Left lung (tissue), 10 donors: ENCODE results near the gene NRXN2. TPM values are rescaled to one million over a fixed set of nuclear protein-coding genes. Genes with fewer than 3 reads are reported as not detected.

Experiments
- ATAC-seq: fragments of 200-7000 bp; cut with Tn5 transposase; one replicate; pipeline ENCODE4 v1.9.1; 2020; ENCODE audit warnings: moderate library complexity
- DNase-seq, 4 donors: peaks; one replicate each; pipeline ENCODE4 v3.0.0-alpha.2; 2013 to 2020
- H3K27ac ChIP-seq, 2 donors: fragments of 200-600 bp; sonication (generic) in 1 of 2; one replicate each; pipeline versions ENCODE4 v1.5.0 to v1.8.0; 2020 to 2021
- H3K27me3 ChIP-seq, 2 donors: fragments of 200-600 bp; sonication (generic) in 1 of 2; one replicate each; pipeline versions ENCODE4 v1.5.0 to v1.8.0; 2020 to 2021
- H3K36me3 ChIP-seq, 2 donors: fragments of 200-600 bp; sonication (generic) in 1 of 2; one replicate each; pipeline versions ENCODE4 v1.5.0 to v1.8.0; 2020 to 2021
- H3K4me1 ChIP-seq, 2 donors: fragments of 200-600 bp; one replicate each; pipeline ENCODE4 v1.8.0; 2021
- H3K4me3 ChIP-seq, 2 donors: fragments of 200-600 bp; sonication (generic) in 1 of 2; one replicate each; pipeline versions ENCODE4 v1.5.0 to v1.8.0; 2020 to 2021; ENCODE audit warnings: mild to moderate bottlenecking in 1 of 2
- H3K9me3 ChIP-seq, 2 donors: fragments of 200-600 bp; sonication (generic) in 1 of 2; one replicate each; pipeline versions ENCODE4 v1.5.0 to v1.8.0; 2020 to 2021
- intact Hi-C, 2 donors: fragments of 100-400 bp; cut with DNase I; formaldehyde crosslinking; loops; one replicate each; pipeline versions ENCODE4 v1.11.2 to v1.14.2; 2022
- polyA plus RNA-seq, 6 donors: library from polyadenylated mRNA; unstranded; fragments of 120-200 nt; gene quantifications; one replicate each; pipeline ENCODE4 v1.2.1, GENCODE V29; 2013; ENCODE audit not compliant: insufficient read length in 6 of 6
- total RNA-seq, 2 donors: library from RNA; stranded (reverse); fragmentation: NEBNext Ultra II Directional; extraction: Animal tissue kit (Norgen Biotek cat#: 25700); gene quantifications; one replicate each; pipeline ENCODE4 v1.2.1, GENCODE V29; 2021
- TF ChIP-seq, protein P1 (sequence below), 2 donors: fragments of 200-600 bp; sonication (generic) in 1 of 2; IDR thresholded peaks; one replicate each; pipeline versions ENCODE4 v1.5.0 to v1.8.0; 2021; ENCODE audit warnings: antibody characterized with exemption in 2 of 2
- donor health status: DM: no; HTN: yes; CAD: no.
- donor health status: DM: no; HTN: no; CAD: no.

The NRXN2 gene
- total and polyA plus RNA-seq, 8 donors, result 3.5 to 15.0 (median 10.4) TPM

DNA sequence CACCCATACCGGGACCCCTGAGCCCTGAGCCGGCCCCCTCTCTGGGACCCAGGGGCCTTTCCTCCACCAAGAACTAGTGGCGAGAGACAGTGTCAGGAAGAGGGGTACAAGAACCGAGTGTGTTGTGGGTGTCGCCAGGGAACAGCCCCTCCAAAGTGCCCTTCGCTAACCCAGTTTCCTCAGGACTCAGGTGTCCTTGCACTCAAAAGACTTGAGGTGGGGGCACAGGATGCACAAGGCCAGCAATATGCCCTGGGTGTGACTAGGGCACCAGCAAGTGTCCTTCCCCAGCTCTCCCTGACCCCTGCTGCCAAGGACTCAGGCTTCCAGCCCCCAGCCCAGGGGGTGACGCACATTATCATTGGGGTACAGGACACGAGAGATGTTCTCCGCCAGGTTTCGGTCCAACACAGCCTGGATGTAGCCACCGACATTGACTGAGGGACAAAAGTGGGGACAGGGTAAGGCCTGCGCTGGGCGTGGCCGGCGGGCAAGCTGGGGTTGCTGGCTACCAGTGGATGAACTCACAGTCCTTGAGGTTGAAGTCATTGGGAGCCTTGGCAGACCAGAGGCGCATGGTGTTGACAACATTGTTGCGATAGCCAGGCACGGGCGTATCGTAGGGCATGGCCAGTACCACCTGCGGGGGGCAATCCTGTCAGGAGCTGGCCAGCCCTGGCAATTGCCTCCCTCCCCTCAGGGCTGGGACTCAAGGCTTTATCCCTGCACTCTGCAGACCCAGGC, 32.1 kb upstream of the NRXN2 start:
- peaks cover 0 to 6% of the 10 kb centered on the region in 2 donors for H3K4me1 ChIP-seq
- intact Hi-C loops, result no loop called here
- peaks cover 0 to 2% of the 10 kb centered on the region in 2 donors for H3K36me3 ChIP-seq
- H3K4me3 ChIP-seq, result no peak overlapping the region
- DNase-seq, result peak in 1 of 4 donors; percentile 66
- no peaks in the 10 kb centered on the region for H3K9me3 ChIP-seq
- H3K27me3 ChIP-seq, result no peaks in the 10 kb centered on the region
- ATAC-seq, result no peak
- TF ChIP-seq, protein P1, sequence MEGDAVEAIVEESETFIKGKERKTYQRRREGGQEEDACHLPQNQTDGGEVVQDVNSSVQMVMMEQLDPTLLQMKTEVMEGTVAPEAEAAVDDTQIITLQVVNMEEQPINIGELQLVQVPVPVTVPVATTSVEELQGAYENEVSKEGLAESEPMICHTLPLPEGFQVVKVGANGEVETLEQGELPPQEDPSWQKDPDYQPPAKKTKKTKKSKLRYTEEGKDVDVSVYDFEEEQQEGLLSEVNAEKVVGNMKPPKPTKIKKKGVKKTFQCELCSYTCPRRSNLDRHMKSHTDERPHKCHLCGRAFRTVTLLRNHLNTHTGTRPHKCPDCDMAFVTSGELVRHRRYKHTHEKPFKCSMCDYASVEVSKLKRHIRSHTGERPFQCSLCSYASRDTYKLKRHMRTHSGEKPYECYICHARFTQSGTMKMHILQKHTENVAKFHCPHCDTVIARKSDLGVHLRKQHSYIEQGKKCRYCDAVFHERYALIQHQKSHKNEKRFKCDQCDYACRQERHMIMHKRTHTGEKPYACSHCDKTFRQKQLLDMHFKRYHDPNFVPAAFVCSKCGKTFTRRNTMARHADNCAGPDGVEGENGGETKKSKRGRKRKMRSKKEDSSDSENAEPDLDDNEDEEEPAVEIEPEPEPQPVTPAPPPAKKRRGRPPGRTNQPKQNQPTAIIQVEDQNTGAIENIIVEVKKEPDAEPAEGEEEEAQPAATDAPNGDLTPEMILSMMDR (IDR thresholded peaks at IDR 0.05), result no peak
- H3K27ac ChIP-seq, result no peak overlapping the region

DNA sequence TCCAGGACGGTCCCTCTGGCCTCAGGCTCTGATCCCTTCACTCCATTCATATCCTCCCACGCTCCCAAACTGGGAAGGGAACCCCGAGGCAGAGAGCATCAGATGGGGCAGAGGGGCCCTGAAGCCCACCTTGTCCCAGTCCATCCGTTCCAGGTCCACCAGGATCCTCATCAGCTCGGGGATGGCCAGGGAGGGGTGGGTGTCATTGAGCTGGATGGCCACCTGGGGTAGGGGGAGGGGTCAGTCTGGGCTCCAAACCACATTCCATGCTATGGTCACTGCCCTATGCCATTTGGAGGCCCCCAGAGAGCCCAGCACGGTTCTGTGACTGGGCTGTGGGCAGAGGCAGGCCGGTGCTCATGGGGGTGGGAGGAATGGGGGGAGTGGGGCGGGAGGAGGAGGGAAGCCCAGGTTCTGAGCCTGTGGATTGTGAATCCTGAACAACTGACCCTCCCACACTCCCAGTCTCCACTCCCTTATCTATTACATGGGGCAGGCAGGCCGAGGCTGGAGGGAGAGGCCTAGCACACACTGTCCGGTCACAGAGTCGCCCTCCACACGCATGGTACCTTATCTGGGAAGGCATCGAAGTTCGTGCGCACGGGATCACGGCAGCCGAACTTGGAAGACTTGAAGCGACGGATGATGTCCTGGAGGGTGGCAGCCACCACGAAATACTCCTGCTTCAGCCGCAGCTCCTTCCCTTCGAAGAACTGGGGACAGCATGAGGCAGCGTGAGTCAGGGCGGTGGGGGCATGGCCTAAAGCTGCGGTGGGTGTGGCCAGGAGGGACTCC, 31.3 kb upstream of the NRXN2 start:
- intact Hi-C loops, result no loop called here
- TF ChIP-seq, protein P1 (IDR thresholded peaks at IDR 0.05), result no peak
- peaks cover 0 to 5% of the 10 kb centered on the region in 2 donors for H3K36me3 ChIP-seq
- H3K9me3 ChIP-seq, result no peaks in the 10 kb centered on the region
- DNase-seq (peak in 1 of 4 donors; percentile 24), ATAC-seq (no peak)
- H3K4me1 ChIP-seq, result no peaks in the 10 kb centered on the region
- no peak overlapping the region for H3K4me3 ChIP-seq
- no peaks in the 10 kb centered on the region for H3K27me3 ChIP-seq
- H3K27ac ChIP-seq, result no peak overlapping the region

DNA sequence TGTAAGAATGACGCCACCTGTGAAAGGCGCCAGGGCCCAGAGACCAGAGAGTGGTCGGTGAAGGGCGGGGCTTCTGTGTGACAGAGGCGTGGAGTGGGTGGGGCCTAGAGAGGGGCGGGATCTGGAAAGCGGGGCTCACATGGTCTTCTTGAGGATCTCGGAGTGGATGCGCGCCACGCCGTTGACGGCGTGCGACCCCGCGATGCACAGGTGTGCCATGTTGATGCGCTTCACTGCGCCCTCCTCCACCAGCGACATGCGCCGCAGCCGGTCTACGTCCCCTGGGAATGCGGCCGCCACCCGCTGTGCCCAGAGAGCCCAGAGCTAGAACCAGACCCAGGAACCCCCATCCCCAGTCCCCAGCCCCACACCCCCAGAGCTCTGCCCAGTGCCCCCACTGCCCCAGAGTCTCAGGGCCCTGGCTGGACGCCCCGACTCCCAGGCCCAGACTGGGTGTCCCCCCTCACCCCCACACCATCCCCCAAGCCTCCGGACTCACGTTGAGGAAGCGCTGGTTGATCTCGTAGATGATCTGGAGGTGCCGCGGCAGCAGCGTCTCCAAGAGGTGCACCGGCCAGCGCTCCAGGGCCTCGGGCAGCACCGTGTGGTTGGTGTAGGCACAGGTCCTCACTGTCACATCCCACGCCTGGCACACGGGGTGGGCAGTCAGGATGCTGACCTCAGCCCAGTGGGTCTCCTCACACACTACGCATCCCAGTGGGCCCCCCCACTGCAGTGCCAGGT, 30.6 kb upstream of the NRXN2 start:
- Histone ChIP-seq H3K27ac (no peak overlapping the region), H3K9me3 (no peaks in the 10 kb centered on the region), H3K36me3 (peaks cover 0 to 5% of the 10 kb centered on the region in 2 donors), H3K4me1 (no peaks in the 10 kb centered on the region), H3K27me3 (no peaks in the 10 kb centered on the region), H3K4me3 (no peak overlapping the region)
- TF ChIP-seq, protein P1 (IDR thresholded peaks at IDR 0.05), result no peak
- intact Hi-C loops, result no loop called here
- ATAC-seq (no peak), DNase-seq (peak in 1 of 4 donors; percentile 78)

DNA sequence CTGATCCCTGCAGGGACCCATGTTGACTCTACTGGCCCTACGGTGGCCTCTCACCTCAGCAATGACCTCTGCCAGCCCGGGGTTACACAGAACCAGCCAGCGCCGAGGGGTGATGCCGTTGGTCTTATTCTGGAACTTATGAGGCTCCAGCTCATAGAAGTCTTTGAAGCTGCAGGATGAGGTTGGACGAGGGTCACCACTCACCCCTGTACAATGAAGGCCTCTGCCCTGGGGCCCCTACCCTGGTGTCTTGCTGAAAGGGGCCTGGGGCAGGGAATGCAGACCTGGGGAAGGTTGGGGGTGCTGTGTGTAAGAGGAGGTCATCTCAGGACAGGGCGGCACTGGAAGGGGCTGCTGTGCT, 30.0 kb upstream of the NRXN2 start:
- H3K4me1 ChIP-seq, result no peaks in the 10 kb centered on the region
- TF ChIP-seq, protein P1 (IDR thresholded peaks at IDR 0.05), result no peak
- no peak for ATAC-seq
- H3K4me3 ChIP-seq, result no peak overlapping the region
- H3K27me3 ChIP-seq, result no peaks in the 10 kb centered on the region
- H3K27ac ChIP-seq, result no peak overlapping the region
- DNase-seq, result no peak
- peaks cover 0 to 5% of the 10 kb centered on the region in 2 donors for H3K36me3 ChIP-seq
- no peaks in the 10 kb centered on the region for H3K9me3 ChIP-seq
- intact Hi-C loops, result no loop called here
